BLaER1 (cell line): Measurements from ENCODE around the gene TFDP2.

Experiments used
- H3K27ac ChIP-seq: shearing (Covaris generic); formaldehyde crosslinking; 2 replicates; pipeline ENCODE4 v1.8.1; 2022
- H3K27me3 ChIP-seq: shearing (Covaris generic); formaldehyde crosslinking; 2 replicates; pipeline ENCODE4 v1.8.1; 2022
- H3K36me3 ChIP-seq: shearing (Covaris generic); formaldehyde crosslinking; 2 replicates; pipeline ENCODE4 v1.8.1; 2022
- H3K4me1 ChIP-seq: shearing (Covaris generic); formaldehyde crosslinking; 2 replicates; pipeline ENCODE4 v1.8.1; 2022
- H3K4me2 ChIP-seq: shearing (Covaris generic); formaldehyde crosslinking; 2 replicates; pipeline ENCODE4 v1.8.1; 2022
- H3K4me3 ChIP-seq: shearing (Covaris generic); formaldehyde crosslinking; 2 replicates; pipeline ENCODE4 v1.8.1; 2022
- H3K9ac ChIP-seq: shearing (Covaris generic); formaldehyde crosslinking; 2 replicates; pipeline ENCODE4 v1.8.1; 2022
- H3K9me3 ChIP-seq: shearing (Covaris generic); formaldehyde crosslinking; 2 replicates; pipeline ENCODE4 v1.8.1; 2022
- H4K20me1 ChIP-seq: shearing (Covaris generic); formaldehyde crosslinking; 2 replicates; pipeline ENCODE4 v1.8.1; 2022
- Cebpa-rat ChIP-seq: shearing (Covaris generic); IDR thresholded peaks from 2 replicates; pipeline ENCODE4 v1.8.1; 2022

The TFDP2 gene

DNA sequence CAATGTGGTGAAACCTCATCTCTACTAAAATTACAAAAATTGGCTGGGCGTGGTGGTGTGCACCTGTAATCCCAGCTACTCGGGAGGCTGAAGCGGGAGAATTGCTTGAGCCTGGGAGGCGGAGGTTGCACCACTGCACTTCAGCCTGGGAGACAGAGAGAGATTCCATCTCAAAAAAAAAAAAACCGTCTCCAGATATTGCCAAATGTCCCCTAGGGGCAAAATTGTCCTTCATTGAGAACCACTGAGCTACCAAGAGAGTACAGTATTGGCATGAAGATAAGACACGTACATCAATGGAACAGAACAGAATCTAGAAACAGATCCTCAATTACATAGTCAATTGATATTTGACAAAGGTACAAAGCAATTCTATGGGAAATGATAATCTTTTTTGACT is 98.0 kb downstream of the TFDP2 start:
- no peak overlapping the region for H3K27ac ChIP-seq
- H3K4me2 ChIP-seq: no peak overlapping the region
- H3K36me3 ChIP-seq: no peaks in the 10 kb centered on the region; the same call in 1 of the 2 replicates
- no peak overlapping the region for H3K9ac ChIP-seq
- no peaks in the 10 kb centered on the region for H3K4me1 ChIP-seq
- no peaks in the 10 kb centered on the region for H3K27me3 ChIP-seq
- H4K20me1 ChIP-seq: no peaks in the 10 kb centered on the region
- TF ChIP-seq Cebpa-rat: no peak
- peaks cover 13% of the 10 kb centered on the region; the same call in 1 of the 2 replicates for H3K9me3 ChIP-seq
- H3K4me3 ChIP-seq: no peak overlapping the region

DNA sequence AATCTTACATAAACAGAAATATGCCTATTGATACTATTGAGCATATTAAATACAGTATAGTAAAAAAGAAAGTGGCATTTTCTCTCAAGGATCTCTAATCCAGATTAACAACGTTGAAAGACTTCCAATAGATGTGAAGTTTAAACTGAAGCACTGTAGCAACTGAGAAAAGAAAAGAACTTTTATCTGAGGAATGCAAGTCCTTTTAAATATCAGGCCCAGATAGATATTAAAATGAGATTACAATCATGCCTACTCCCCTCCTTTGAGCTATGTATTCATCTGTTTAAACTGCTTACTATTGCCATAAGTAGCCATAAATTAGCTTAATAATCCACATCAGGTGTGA is 102.3 kb downstream of the TFDP2 start:
- Histone ChIP-seq H3K36me3 (peaks cover 10% of the 10 kb centered on the region; the same call in 1 of the 2 replicates), H3K9me3 (0 out of 2 replicates have a peak, but pooled peaks cover 8% of the 10 kb centered on the region), H3K4me3 (no peak overlapping the region), H3K4me2 (no peak overlapping the region), H3K27me3 (no peaks in the 10 kb centered on the region), H3K27ac (no peak overlapping the region), H3K4me1 (no peaks in the 10 kb centered on the region), H3K9ac (no peak overlapping the region), H4K20me1 (no peaks in the 10 kb centered on the region)
- no peak for TF ChIP-seq Cebpa-rat

DNA sequence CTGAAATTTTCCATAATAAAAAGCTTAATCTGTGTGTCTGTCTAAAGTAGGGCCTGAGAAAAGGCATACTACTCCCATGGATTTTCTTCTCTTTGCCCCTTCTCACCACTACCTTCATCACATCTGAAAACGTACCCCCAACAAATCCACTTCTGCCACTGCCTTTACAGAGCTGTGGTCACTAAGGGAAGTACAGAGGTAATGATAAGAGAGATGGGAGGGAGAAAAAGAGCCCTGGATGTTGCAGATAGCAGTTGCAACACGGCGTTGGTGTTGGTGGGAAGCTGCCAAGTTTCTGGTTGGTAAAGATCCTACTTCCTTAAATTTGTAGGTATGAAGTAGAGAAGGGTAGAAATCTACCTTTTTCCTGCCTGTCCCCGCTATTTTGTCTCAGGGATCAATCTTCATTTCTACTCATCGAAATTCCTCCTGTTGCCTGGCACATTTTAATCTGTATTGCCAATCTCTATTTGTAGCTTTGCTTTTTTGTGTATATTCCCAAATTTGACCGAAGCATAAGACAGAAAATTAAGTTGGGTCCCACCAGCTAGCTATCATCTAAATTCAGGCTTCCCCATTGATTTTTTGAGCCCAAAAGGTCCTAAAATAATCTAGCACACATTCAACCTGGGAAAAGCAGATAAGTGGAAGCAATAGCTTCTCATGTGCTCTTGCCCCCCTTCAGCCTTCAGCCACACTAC is 102.9 kb downstream of the TFDP2 start:
- peaks cover 10% of the 10 kb centered on the region; the same call in 1 of the 2 replicates for H3K36me3 ChIP-seq
- 0 out of 2 replicates have a peak, but pooled peaks cover 8% of the 10 kb centered on the region for H3K9me3 ChIP-seq
- no peak overlapping the region for H3K9ac ChIP-seq
- H3K27me3 ChIP-seq: no peaks in the 10 kb centered on the region
- H4K20me1 ChIP-seq: no peaks in the 10 kb centered on the region
- no peak for TF ChIP-seq Cebpa-rat
- H3K27ac ChIP-seq: no peak overlapping the region
- no peak overlapping the region for H3K4me2 ChIP-seq
- H3K4me1 ChIP-seq: no peaks in the 10 kb centered on the region
- no peak overlapping the region for H3K4me3 ChIP-seq

DNA sequence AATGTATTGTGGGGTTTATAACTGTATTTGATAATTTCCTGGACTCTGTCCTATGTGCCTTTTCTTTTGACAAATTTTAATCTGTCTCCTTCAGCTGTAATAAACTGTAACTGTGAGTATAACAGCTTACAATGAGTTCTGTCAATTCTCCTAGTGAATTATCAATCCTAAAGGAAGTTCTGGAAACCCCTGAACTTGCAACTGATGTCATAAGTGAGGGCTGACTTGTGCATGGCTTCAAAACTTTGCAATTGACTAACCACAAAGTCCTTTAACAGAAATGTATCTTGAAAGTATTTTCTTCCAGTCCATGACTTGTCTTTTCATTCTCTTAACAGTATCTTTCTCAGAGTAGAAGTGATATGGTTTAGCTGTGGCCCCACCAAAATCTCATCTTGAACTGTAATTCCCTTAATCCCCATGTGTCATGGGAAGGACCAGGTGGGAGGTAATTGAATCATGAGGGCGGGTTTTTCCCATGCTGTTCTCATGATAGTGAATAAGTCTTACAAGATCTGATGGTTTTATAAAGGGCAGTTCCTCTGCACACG is 108.3 kb downstream of the TFDP2 start:
- no peak for TF ChIP-seq Cebpa-rat
- Histone ChIP-seq H3K4me3 (no peak overlapping the region), H3K9me3 (0 out of 2 replicates have a peak, but pooled peaks cover 8% of the 10 kb centered on the region), H3K4me1 (no peaks in the 10 kb centered on the region), H3K27ac (no peak overlapping the region), H4K20me1 (no peaks in the 10 kb centered on the region), H3K9ac (no peak overlapping the region), H3K4me2 (no peak overlapping the region), H3K36me3 (0 out of 2 replicates have a peak, but pooled peaks cover 10% of the 10 kb centered on the region), H3K27me3 (no peaks in the 10 kb centered on the region; the same call in 1 of the 2 replicates)

DNA sequence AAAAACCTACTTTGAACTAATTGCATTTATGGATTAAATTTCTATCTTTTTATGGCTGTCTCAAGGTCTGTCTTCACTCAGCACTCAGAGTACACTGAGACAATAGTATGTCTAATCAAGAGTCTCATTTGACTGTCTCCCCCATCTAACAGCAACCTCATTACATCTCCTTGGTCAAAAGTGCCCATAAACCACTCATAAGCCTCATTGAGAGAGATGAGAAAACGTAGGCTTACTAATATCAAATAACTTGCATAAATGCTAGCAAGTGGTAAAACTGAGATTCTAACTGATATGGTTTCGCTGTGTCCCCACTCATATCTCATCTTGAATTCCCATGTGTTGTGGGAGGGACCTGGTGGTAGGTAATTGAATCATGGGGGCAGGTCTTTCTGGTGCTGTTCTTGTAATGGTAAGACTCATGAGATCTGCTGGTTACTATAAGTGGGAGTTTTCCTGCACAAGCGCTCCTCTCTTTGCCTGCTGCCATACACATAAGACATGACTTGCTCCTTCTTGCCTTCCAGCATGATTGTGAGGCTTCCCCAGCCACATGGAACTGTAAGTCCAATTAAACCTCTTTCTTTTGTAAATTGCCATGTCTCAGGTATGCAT is 113.9 kb downstream of the TFDP2 start:
- H3K4me3 ChIP-seq: no peak overlapping the region
- H4K20me1 ChIP-seq: no peaks in the 10 kb centered on the region
- H3K9ac ChIP-seq: no peak overlapping the region
- no peaks in the 10 kb centered on the region; the same call in 1 of the 2 replicates for H3K27me3 ChIP-seq
- no peak overlapping the region for H3K4me2 ChIP-seq
- H3K36me3 ChIP-seq: no peaks in the 10 kb centered on the region
- no peak for TF ChIP-seq Cebpa-rat
- no peaks in the 10 kb centered on the region for H3K4me1 ChIP-seq
- no peaks in the 10 kb centered on the region for H3K9me3 ChIP-seq
- no peak overlapping the region for H3K27ac ChIP-seq

DNA sequence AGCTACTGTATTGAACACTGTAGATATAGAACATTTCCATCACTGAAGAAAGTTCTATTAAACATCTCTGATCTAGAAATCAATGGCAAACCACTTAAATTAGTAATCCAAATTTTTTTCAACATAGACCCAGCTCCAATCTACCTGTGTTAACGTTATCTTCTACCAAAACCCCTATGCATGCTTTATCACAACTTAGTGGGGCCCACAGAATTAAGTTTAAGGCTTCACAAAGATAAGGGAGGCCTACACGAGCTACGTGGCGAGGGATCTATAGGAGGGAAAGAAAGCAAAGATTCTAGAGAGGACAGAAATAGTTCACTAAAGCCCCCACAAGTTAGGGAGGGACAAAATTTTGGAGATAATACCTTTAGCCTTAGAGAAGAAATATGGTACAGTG is 116.1 kb downstream of the TFDP2 start:
- no peaks in the 10 kb centered on the region for H4K20me1 ChIP-seq
- H3K9ac ChIP-seq: no peak overlapping the region
- H3K36me3 ChIP-seq: no peaks in the 10 kb centered on the region
- H3K4me1 ChIP-seq: peaks cover 6% of the 10 kb centered on the region; the same call in 1 of the 2 replicates
- H3K27me3 ChIP-seq: no peaks in the 10 kb centered on the region
- H3K9me3 ChIP-seq: no peaks in the 10 kb centered on the region
- no peak overlapping the region for H3K4me2 ChIP-seq
- no peak overlapping the region for H3K4me3 ChIP-seq
- no peak for TF ChIP-seq Cebpa-rat
- H3K27ac ChIP-seq: no peak overlapping the region

DNA sequence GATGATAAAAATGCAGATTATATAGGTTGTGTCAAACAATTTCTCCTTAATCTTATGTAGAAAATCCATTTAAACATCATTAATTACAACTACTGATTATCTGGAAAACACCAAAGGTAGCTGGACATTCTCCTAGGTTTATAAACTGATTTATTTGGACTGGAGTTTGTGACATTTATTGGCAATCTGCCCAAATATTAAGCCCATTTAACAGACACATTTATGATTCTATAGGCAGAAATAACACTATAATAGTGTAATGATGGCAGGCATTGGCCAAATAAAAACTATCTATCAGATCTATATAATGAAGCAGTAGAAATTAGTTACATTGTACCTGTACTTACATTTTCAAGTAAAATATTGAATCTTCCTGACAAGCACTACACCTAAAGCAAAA is 117.8 kb downstream of the TFDP2 start:
- no peak for TF ChIP-seq Cebpa-rat
- H3K4me2 ChIP-seq: no peak overlapping the region

DNA sequence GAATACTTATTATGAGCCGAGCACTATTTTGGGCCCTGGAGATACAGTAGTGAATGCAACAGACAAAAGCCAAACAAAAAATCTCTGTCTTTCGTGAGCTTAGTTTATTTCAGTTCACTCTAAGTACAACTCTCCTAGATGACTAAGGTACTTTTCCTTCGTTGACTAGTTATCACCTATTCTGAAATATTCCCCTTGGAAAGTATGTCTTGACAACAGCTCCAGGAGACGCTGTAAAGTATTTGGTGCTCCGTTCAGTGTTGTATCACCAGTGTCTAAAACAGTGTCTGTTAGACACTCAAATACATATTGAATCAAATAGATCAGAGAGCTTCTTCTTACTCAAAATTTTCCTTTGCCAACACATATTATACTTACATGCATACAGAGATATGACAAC is 119.6 kb downstream of the TFDP2 start:
- Histone ChIP-seq H3K4me2 (no peak overlapping the region), H3K27me3 (no peaks in the 10 kb centered on the region), H3K27ac (no peak overlapping the region), H3K9me3 (no peaks in the 10 kb centered on the region), H3K36me3 (0 out of 2 replicates have a peak, but pooled peaks cover 5% of the 10 kb centered on the region), H3K4me3 (no peak overlapping the region), H3K4me1 (peaks cover 19% of the 10 kb centered on the region), H4K20me1 (no peaks in the 10 kb centered on the region), H3K9ac (no peak overlapping the region)
- no peak for TF ChIP-seq Cebpa-rat

More for the DNA sequence above, 117.8 kb downstream of the TFDP2 start:
- H3K36me3 ChIP-seq: no peaks in the 10 kb centered on the region
- H3K4me3 ChIP-seq: no peak overlapping the region
- no peak overlapping the region for H3K27ac ChIP-seq
- H3K4me1 ChIP-seq: peaks cover 13% of the 10 kb centered on the region
- H4K20me1 ChIP-seq: no peaks in the 10 kb centered on the region
- H3K9me3 ChIP-seq: no peaks in the 10 kb centered on the region
- no peak overlapping the region for H3K9ac ChIP-seq
- no peaks in the 10 kb centered on the region for H3K27me3 ChIP-seq

DNA sequence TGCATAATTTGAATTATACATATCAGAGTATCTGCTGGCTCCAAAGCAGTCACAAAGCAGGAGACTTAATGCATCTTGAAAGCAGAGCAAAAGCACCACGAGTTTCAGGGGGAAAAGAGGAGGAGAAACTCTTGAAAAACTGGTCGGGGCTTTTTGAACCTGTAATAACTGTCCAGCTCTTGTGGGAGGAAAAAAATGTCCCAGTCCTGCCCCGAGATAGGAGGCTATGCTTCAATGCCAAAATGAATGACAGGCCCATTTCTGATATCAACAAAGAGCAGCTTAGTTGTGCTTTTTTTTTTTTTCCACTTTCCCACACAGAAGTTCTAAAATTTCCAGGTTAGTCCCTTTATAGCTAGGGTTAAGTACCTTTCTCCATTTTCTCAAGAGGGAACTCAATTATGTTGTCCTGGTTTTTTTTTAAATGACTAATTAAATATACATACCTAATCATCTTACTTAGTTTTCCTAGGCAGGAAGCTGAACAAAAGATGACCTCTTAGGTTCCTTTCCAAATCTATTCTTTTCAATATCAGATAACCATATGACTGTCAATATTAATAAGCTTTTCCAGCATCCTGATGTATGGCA is 120.2 kb downstream of the TFDP2 start:
- peak overlapping the region; percentile 25; the same call in 1 of the 2 replicates for H3K4me2 ChIP-seq
- peaks cover 19% of the 10 kb centered on the region for H3K4me1 ChIP-seq
- H3K4me3 ChIP-seq: no peak overlapping the region
- no peak for TF ChIP-seq Cebpa-rat
- no peak overlapping the region for H3K9ac ChIP-seq
- H3K9me3 ChIP-seq: no peaks in the 10 kb centered on the region
- peaks cover 11% of the 10 kb centered on the region; the same call in 1 of the 2 replicates for H3K36me3 ChIP-seq
- no peaks in the 10 kb centered on the region for H4K20me1 ChIP-seq
- no peak overlapping the region for H3K27ac ChIP-seq
- no peaks in the 10 kb centered on the region for H3K27me3 ChIP-seq
